Ovary (tissue), 9 donors: Measurements from ENCODE around the gene RHEB. TPM values are rescaled to one million over a fixed set of nuclear protein-coding genes. Genes with fewer than 3 reads are reported as not detected.

Source experiments
- DNase-seq, 5 donors: peaks; one replicate each; pipeline ENCODE4 v3.0.0-alpha.2; 2019 to 2020
- H3K27ac ChIP-seq, 2 donors: fragments of 200-600 bp; one replicate each; pipeline versions ENCODE4 v1.5.1 to v1.8.0; 2019 to 2022
- H3K27me3 ChIP-seq: fragments of 200-600 bp; one replicate; pipeline ENCODE4 v1.8.0; 2022
- H3K36me3 ChIP-seq: fragments of 200-600 bp; sonication (generic); one replicate; pipeline ENCODE4 v1.5.1; 2019
- H3K4me1 ChIP-seq: one replicate; pipeline ENCODE4 v1.8.1; 2013; ENCODE audit warnings: mild to moderate bottlenecking, moderate library complexity; ENCODE audit not compliant: insufficient read depth
- H3K4me3 ChIP-seq: fragments of 200-600 bp; sonication (generic); one replicate; pipeline ENCODE4 v1.5.1; 2017
- H3K9me3 ChIP-seq, 2 donors: fragments of 200-600 bp in 1 of 2; sonication (generic) in 1 of 2; one replicate each; pipeline versions ENCODE4 v1.5.1 to v1.8.1; 2013 to 2019; ENCODE audit warnings: mild to moderate bottlenecking in 1 of 2, moderate library complexity in 1 of 2
- EP300 ChIP-seq: sonication (generic); formaldehyde crosslinking; IDR thresholded peaks from one replicate; pipeline ENCODE4 v1.6.1; 2017; ENCODE audit warnings: antibody characterized with exemption
- POLR2A ChIP-seq: fragments of 450-650 bp; IDR thresholded peaks from one replicate; pipeline ENCODE4 v1.6.1; 2017; ENCODE audit warnings: antibody characterized with exemption, mild to moderate bottlenecking, moderate library complexity
- WGBS, 3 donors: extraction: QIAGEN DNeasy Blood & Tissue Kit in 1 of 3; methylation state at CpG; one replicate each; pipeline versions ENCODE4 v1.1.5 to v1.1.7; 2013 to 2017; 5-methylcytosine and 5-hydroxymethylcytosine counted together
- intact Hi-C, 4 donors: fragments of 100-400 bp; cut with DNase I; formaldehyde crosslinking; loops; one replicate each; pipeline versions ENCODE4 v1.11.0 to v1.15.1; 2022 to 2023
- polyA plus RNA-seq, 2 donors: library from polyadenylated mRNA; stranded (reverse); fragments of 200-250 nt in 1 of 2; fragments of 350-450 nt in 1 of 2; fragmentation: Illumina TruSeq in 1 of 2; extraction: RNeasy Lipid Tissue Mini Kit (QIAGEN cat#74804) in 1 of 2; gene quantifications; one replicate each; pipeline ENCODE4 v1.2.3, GENCODE V29; 2013 to 2014
- total RNA-seq, 7 donors: library from RNA; depleted of rRNA in 2 of 7; stranded (reverse); fragments of >200 nt in 2 of 7; fragmentation: NEBNext Ultra II Directional in 3 of 7; extraction: Animal tissue kit (Norgen Biotek cat#: 25700) in 3 of 7; gene quantifications; one replicate each; pipeline versions ENCODE4 v1.1.0 to v1.2.4, GENCODE V29; 2016 to 2023
- TF ChIP-seq, protein P1 (sequence below), 3 donors: fragments of 450-650 bp in 2 of 3; fragments of 200-600 bp in 1 of 3; IDR thresholded peaks; one replicate each; pipeline versions ENCODE4 v1.5.1 to v1.8.0; 2016 to 2022; ENCODE audit warnings: antibody characterized with exemption in 3 of 3, mild to moderate bottlenecking in 1 of 3
- donor health status: DM: no; HTN: no; CAD: no; lungs with moderate emphysema.
- donor health status: DM: no; HTN: no; CAD: no.
- donor health status: Bipolar disorder and iron deficiency.
- donor health status: DM: yes; HTN: yes; CAD: no.
- donor health status: DM: no; HTN: no; CAD: no.
- donor health status: DM: yes; HTN: yes; CAD: no.

The RHEB gene
- total and polyA plus RNA-seq, 9 donors = 77.6 to 167 (median 91.8) TPM

DNA sequence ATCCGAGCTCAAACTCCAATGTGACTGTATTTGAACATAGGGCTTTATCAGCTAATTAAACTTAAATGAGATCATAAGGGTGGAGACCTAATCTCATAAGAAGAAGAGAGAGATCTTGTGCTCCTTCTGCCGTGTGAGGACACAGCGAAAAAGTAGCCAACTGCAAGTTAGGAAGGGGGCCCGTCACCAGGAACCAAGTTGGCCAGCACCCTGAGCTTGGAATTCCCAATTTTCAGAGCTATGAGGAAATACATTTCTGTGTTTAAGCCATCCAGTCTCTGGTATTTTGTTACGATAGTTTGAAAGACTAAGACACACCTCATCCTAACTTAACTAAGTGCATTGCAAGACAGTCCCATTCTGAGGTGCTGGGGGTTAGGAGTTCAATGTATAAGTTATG lies 95.8 kb downstream of the RHEB start:
- no peaks in the 10 kb centered on the region for H3K9me3 ChIP-seq
- H3K36me3 ChIP-seq = no peaks in the 10 kb centered on the region
- H3K27ac ChIP-seq = no peak overlapping the region
- WGBS, 3 donors = 83 to 87% (median 83%) methylated on average over 5 of the region's 5 CpGs
- intact Hi-C loops = no loop called here
- peak in 1 of 5 donors; percentile 1 for DNase-seq
- no peak overlapping the region for H3K4me3 ChIP-seq
- TF ChIP-seq POLR2A (no peak), EP300 (no peak)
- TF ChIP-seq, protein P1, sequence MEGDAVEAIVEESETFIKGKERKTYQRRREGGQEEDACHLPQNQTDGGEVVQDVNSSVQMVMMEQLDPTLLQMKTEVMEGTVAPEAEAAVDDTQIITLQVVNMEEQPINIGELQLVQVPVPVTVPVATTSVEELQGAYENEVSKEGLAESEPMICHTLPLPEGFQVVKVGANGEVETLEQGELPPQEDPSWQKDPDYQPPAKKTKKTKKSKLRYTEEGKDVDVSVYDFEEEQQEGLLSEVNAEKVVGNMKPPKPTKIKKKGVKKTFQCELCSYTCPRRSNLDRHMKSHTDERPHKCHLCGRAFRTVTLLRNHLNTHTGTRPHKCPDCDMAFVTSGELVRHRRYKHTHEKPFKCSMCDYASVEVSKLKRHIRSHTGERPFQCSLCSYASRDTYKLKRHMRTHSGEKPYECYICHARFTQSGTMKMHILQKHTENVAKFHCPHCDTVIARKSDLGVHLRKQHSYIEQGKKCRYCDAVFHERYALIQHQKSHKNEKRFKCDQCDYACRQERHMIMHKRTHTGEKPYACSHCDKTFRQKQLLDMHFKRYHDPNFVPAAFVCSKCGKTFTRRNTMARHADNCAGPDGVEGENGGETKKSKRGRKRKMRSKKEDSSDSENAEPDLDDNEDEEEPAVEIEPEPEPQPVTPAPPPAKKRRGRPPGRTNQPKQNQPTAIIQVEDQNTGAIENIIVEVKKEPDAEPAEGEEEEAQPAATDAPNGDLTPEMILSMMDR (IDR thresholded peaks at IDR 0.05) = no peak
- peaks cover 5% of the 10 kb centered on the region for H3K4me1 ChIP-seq
- no peaks in the 10 kb centered on the region for H3K27me3 ChIP-seq

DNA sequence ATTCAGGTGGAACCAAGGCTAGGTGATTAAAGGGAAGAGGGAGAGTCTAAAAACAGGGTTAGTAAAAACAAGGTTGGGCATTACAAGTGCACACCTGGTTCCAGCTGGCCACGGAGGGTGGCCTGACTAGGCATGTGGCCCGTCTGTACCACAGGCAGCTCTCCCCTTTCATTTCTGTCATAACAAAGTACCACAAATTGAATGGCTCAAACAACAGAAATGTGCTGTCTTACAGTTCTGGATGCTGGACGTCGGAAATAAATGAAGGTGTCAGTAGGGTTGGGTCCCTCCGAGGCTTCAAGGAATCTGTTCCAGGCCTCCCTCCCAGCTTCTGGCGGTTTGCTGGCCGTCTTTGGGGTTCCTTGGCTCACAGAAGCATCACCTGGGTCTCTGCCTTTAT lies 96.5 kb downstream of the RHEB start:
- 54 to 63% (median 61%) methylated on average over 7 of the region's 7 CpGs for WGBS, 3 donors
- peak in 3 of 5 donors; percentile 7 to 13 (median 8) for DNase-seq

DNA sequence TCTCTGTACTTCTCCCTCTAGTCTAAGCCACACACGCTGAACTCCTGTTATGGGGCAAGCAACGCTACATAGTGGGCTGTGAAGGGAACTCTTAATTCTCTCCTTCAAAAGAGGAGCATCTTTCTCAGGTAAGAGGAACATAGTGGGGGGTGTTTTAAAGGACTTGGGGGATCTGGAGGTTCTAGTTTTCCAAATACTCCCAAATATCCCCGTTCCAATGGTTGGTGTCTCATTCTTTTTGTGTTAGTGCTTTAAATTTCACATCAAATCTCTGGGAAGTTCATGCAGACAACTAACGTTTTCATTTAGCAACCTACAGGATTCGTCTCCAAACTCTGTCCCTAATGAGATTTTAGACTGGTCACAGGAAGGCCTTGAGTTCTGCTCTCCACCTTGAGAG lies 97.5 kb downstream of the RHEB start:
- WGBS, 3 donors = 76 to 92% (median 84%) methylated on average over 5 of the region's 5 CpGs
- H3K4me3 ChIP-seq = no peak overlapping the region
- H3K4me1 ChIP-seq = peaks cover 5% of the 10 kb centered on the region
- no peaks in the 10 kb centered on the region for H3K9me3 ChIP-seq
- no peak for DNase-seq
- H3K27me3 ChIP-seq = no peaks in the 10 kb centered on the region
- H3K36me3 ChIP-seq = no peaks in the 10 kb centered on the region
- TF ChIP-seq POLR2A = no peak
- TF ChIP-seq, protein P1 (IDR thresholded peaks at IDR 0.05) = no peak
- TF ChIP-seq EP300 = no peak
- intact Hi-C loops = no loop called here
- no peak overlapping the region for H3K27ac ChIP-seq

More for the DNA sequence above, 96.5 kb downstream of the RHEB start:
- TF ChIP-seq, protein P1 (IDR thresholded peaks at IDR 0.05) = no peak
- no peak for TF ChIP-seq POLR2A
- TF ChIP-seq EP300 = no peak
- Histone ChIP-seq H3K27me3 (no peaks in the 10 kb centered on the region), H3K27ac (no peak overlapping the region), H3K9me3 (no peaks in the 10 kb centered on the region), H3K4me3 (no peak overlapping the region), H3K36me3 (no peaks in the 10 kb centered on the region), H3K4me1 (peaks cover 5% of the 10 kb centered on the region)
- intact Hi-C loops = no loop called here

DNA sequence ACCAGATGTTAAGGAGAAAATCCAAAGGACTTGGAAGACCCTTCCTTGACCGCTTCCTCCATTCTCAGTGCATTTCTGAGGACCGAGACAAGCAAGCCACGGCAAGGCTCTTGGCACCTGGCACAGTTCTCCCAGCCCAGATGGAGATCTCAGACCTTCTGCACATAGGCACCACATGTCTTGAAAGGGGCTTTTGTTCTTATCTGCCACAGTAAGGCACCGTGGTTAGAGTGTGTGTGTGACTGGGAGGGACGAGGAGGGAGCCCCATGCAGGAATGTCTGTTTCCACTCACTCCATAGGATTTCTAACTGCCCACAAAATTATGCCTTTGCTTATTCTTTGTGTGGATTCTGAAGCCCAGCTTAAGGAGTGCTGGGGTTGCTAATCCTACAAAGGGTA lies 99.6 kb downstream of the RHEB start:
- H3K27me3 ChIP-seq = no peaks in the 10 kb centered on the region
- H3K9me3 ChIP-seq = no peaks in the 10 kb centered on the region
- no peak for DNase-seq
- no peaks in the 10 kb centered on the region for H3K36me3 ChIP-seq
- peaks cover 8% of the 10 kb centered on the region for H3K4me1 ChIP-seq
- intact Hi-C loops = no loop called here
- H3K4me3 ChIP-seq = no peak overlapping the region
- TF ChIP-seq, protein P1 (IDR thresholded peaks at IDR 0.05) = no peak
- no peak for TF ChIP-seq POLR2A
- 80 to 92% (median 88%) methylated on average over 5 of the region's 5 CpGs for WGBS, 3 donors
- no peak overlapping the region for H3K27ac ChIP-seq
